ENCODE data around the gene SNX24. TPM values are rescaled to one million over a fixed set of nuclear protein-coding genes. Genes with fewer than 3 reads are reported as not detected.

SNX24 gene
- total RNA-seq, 1 donor = 0.54 TPM

Small RNA genes within 50 kb of the gene (small RNA-seq; reads per million reads assigned to genes)
- not detected for gene RN7SL689P

Other genes with a start within 250 kb of the SNX24 start
- gene SNX2, start 70.5 kb upstream of the SNX24 start, total RNA-seq = 46.6 TPM
- not detected for gene PPIC, start 191.1 kb downstream of the SNX24 start, total RNA-seq
- under 0.01 TPM for gene PRDM6, start 243.6 kb downstream of the SNX24 start, total RNA-seq